GM12865 (cell line): ENCODE measurements around the gene UMAD1.

Experiments used
- DNase-seq: peaks from one replicate; pipeline ENCODE4 v3.0.0; 2010; ENCODE audit warnings: low read depth
- H3K4me3 ChIP-seq: 2 replicates; pipeline ENCODE4 v1.5.1; 2011; ENCODE audit warnings: mild to moderate bottlenecking, low read depth, low read length, control low read depth
- CTCF ChIP-seq: IDR thresholded peaks from 2 replicates; pipeline ENCODE4 v1.5.1; 2011; ENCODE audit warnings: low read length, control low read depth, low read depth, inconsistent platforms; ENCODE audit not compliant: insufficient read depth; ENCODE audit errors: missing control alignments

UMAD1 gene

GRCh38 chr7:7798510-7798909 lies 158.0 kb downstream of the UMAD1 start:
- no peak overlapping the region for H3K4me3 ChIP-seq
- TF ChIP-seq CTCF: no peak
- no peak for DNase-seq

- no peak for TF ChIP-seq CTCF
- no peak overlapping the region for H3K4me3 ChIP-seq
- no peak for DNase-seq
Observed at GRCh38 chr7:7799138-7799537, 158.6 kb downstream of the UMAD1 start.

- no peak for DNase-seq
- no peak for TF ChIP-seq CTCF
- H3K4me3 ChIP-seq: no peak overlapping the region
Observed at GRCh38 chr7:7802531-7802930, 162.0 kb downstream of the UMAD1 start.

GRCh38 chr7:7803715-7804178 lies 163.2 kb downstream of the UMAD1 start:
- H3K4me3 ChIP-seq: no peak overlapping the region
- DNase-seq: no peak
- no peak for TF ChIP-seq CTCF

GRCh38 chr7:7804822-7805221 lies 164.3 kb downstream of the UMAD1 start:
- peak overlapping the region; percentile 46 for H3K4me3 ChIP-seq
- DNase-seq: peak; percentile 42

- no peak for DNase-seq
- TF ChIP-seq CTCF: no peak
- no peak overlapping the region for H3K4me3 ChIP-seq
Observed at GRCh38 chr7:7805511-7806153, 165.1 kb downstream of the UMAD1 start.

GRCh38 chr7:7808156-7808555 lies 167.6 kb downstream of the UMAD1 start:
- TF ChIP-seq CTCF: no peak
- no peak for DNase-seq
- H3K4me3 ChIP-seq: no peak overlapping the region
